Islet precursor cell (in vitro differentiated cells): ENCODE measurements around the gene TMEM247.
A peak's percentile ranks its signal among the peaks of the same experiment; 100 is the strongest.

ENCODE experiments used
- DNase-seq: peaks from one replicate; pipeline ENCODE4 v3.0.0-alpha.2; 2018

TMEM247 gene

DNA sequence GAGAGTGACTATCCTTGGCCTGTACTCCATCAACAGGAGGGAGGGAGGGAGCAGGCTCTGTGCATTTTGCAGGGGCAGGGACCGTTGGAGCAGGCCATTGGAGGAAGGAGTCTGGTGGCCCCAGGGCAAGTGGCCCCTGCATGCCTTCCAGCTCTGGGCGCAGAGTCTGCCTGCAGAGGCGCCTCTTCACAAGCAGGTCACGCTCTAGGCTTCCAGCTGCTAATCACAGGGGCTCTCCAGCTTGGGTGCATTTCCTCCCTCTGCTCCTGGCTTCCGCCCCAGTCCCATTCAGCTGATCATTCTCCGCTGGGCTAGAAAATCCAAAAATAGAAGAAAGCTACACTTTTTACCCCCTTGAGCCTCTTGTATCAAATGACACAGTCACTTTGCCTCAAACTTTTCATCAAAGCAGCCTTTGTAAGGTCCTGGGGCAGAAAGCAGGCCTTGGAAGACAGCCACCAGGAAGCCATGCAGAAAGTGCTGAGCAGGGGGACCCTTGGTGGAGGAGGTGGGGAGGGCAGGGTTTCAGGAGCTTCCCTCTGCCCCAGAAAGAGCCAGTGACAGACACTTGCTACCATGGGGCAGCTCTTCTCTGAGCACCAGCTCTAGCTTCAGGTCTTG is 11.3 kb downstream of the TMEM247 start:
- DNase-seq: peak; percentile 63

GRCh38 chr2:46492301-46492700 is 12.9 kb downstream of the TMEM247 start:
- peak; percentile 26 for DNase-seq

DNA sequence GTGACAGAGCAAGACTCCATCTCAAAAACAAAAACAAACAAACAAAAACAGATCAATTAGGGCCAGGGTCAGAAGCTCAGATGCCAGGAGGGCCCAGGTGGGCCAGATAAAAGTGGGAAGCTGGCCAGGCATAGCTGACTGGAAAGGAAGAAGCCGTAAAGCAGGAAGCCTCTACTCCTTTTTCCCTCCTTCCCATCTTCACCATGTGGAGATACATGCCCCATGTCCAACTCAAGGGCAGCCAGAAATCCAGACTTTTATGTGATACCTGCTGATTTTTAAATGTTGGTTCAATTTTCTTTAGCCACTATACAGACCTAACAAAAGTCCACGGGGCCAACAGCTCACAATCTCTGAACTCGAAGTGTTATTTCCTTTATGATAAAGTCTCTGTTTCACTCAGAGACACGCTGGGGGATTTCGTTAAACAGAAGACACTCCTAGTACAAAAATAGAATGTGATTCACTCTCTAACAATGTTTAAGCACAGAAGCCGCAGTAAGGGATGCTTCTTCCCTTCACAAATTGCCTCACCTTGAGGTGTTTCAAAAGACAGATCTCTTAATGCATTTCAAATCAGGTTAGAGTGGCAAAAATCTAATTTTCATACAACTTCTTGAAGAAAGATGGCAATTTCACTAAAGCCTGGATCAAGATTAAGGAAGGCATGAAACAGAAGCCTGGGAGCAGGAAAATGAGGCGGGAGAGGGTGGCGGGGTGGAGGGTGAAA is 14.0 kb downstream of the TMEM247 start:
- DNase-seq: peak; percentile 41

GRCh38 chr2:46493971-46494250 is 14.5 kb downstream of the TMEM247 start:
- DNase-seq: peak; percentile 57

GRCh38 chr2:46494596-46494995 is 15.2 kb downstream of the TMEM247 start:
- DNase-seq: no peak

GRCh38 chr2:46495231-46496030 is 16.1 kb downstream of the TMEM247 start:
- no peak for DNase-seq

DNA sequence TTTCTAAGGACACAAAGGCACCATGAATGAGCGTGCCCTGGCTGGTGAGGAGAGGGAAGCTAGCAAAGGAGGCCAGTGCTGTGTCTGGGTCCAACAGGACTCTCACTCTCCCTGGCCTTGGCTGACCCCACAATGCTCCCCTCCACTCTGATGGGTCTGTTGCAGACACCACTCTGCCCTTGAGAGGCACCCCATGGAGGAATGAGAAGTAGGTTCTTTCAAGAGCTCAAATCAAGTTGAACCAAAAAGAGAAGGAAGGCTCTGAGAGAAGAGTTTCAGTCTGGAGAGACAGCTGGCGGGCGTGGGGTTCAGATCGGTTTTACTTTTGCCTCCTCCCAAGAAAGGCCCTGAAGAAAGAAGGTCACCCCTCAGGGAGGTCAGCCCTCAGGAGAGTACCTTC is 18.4 kb downstream of the TMEM247 start:
- DNase-seq: no peak

DNA sequence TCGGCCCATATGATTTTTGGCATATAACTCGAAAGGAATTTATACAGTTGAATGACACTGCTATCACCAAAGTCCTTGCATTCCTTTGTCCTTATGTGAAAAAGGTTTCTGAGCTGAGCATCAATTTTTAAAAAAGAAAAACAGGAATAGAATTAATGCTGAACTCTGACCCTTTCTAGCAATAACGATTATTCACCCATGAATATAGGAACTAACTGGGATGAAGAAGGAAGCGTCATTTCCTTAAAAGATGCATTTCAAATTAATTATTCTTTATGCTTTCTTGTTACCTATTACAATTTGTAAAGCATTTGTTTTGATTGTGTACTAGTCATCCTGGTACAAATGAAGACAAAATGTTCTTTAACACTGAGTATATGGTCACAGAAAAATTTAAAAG is 19.3 kb downstream of the TMEM247 start:
- DNase-seq: no peak

DNA sequence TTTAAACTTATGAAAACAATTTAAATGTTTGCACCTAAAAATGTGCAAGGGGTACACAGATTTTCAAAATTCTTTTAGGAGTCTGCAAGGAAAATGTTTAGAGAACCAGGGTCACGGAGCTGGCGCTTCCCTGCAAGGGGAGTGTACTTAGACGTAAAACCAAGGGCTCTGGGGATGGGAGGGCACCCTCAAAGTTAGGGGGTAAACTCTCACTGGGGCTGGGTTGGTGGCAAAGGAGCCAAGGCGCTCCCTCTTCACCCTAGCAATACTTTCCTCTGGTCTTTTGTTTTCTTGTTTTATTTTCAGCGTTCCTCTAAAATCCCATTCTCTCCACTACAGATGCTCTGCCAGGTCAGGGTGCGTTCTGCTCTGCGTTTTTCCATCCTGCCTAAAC is 20.0 kb downstream of the TMEM247 start:
- DNase-seq: no peak

GRCh38 chr2:46500801-46501200 is 21.4 kb downstream of the TMEM247 start:
- DNase-seq: no peak

GRCh38 chr2:46502291-46502885 is 23.0 kb downstream of the TMEM247 start:
- DNase-seq: peak; percentile 21

- DNase-seq: no peak
Measured at GRCh38 chr2:46503686-46504085, 24.3 kb downstream of the TMEM247 start.

- no peak for DNase-seq
Measured at GRCh38 chr2:46504221-46504620, 24.9 kb downstream of the TMEM247 start.

DNA sequence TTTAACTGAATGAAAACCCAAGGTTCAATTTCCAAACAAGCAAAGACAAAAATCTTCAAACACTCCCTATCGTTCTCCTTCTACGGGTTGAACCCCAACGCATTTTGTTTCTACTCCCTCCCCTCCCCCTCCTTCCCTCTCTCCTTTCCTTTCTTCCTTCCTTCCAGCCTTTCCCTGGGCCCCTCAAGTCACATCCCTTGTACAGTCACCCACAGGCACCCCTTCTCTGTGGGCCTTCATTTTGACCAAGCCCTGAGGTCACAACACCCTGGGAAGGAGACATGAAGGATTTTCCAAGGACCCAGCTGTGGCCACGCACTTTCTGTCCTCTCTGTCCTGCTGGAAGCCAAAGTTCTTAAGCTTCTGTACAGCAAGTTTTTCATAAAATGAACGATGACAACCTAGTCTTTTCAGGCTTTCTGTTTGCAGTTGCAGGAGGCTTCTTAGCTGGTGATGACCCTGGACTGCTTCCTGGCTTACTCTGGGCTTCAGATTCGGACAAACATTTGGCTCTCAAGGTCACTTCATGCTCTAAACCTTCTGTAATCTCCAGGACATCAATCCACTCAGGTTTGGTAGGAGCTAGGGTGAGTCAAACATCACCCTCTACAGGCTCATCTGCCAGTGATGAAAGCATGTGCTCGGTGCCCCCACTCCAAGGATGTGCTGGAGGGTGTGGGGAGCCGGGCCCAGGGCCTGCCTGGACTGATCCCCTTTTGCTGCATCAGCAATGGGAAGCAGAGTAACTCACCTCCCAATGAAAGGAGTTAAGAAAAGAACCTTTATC is 25.5 kb downstream of the TMEM247 start:
- peak; percentile 29 for DNase-seq

GRCh38 chr2:46505472-46505783 is 26.1 kb downstream of the TMEM247 start:
- no peak for DNase-seq

DNA sequence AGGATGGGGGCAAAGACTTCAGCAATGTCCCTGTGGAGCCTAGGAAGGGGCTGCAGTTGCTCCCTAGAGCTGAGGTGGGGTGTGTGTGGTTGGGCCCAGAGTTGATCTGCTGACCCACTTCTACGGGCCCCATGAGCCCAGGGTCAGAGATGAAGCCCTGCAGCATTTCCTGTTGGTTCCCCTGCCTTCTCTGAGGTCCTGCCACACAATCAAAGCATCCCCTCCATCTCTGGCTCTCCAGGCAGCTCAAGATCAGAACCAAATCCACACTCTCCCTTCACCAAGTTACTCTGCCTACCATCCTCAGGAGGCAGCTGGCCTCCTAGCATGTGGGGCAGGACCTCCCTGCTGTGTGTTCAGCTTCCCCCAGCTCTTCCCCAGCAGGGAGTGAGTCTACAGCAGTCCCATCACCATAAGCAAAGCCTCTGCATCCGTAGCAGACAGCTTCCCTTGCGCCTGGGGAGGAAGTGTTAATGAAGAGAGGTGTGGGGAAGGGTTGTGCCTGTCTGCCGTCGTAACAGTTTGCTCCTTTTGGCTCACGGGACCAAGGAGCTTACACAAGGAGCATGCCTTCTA is 26.9 kb downstream of the TMEM247 start:
- peak; percentile 29 for DNase-seq

GRCh38 chr2:46508312-46508711 is 28.9 kb downstream of the TMEM247 start:
- DNase-seq: peak; percentile 29

- DNase-seq: no peak
Measured at GRCh38 chr2:46508759-46509158, 29.4 kb downstream of the TMEM247 start.

DNA sequence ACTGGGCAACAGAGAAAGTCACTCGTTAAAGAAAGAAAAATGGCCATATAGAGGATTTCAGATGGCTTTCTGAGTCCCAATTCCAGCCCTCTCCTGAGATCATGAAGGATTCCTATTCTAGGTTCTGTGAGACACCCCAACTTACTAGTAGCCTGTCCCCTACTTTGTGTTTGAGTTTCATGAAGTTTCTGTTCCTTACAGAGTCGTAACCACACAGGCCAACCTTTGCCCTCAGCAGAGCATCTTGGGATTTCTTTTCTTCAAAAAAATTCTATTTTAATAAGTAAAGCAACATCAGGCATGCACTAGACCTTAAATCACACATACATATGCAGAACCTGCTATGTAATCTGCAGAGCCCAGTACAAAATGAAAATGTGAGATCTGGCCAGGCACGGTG is 30.4 kb downstream of the TMEM247 start:
- DNase-seq: no peak

GRCh38 chr2:46510598-46511177 is 31.3 kb downstream of the TMEM247 start:
- DNase-seq: peak; percentile 42

DNA sequence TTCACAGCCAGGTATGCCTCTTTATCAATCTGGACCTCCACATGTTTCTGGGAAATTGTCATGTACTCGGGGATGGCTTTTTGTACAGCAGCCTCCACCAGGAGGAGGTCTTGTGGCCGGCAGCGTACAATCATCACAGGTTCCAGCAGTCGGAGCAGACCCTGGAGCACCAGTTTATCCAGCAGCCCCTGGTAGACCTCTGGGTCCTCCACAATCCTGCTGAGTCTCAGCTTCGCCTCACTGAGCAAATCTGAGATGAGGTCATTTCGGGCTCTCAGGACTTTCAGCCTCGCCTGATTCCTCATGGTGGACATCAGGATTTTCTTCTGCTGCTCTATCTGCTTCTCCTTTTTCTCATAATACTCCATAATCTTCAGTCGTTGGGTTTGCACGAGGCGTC is 32.8 kb downstream of the TMEM247 start:
- DNase-seq: peak; percentile 23

- DNase-seq: no peak
Measured at GRCh38 chr2:46514738-46515137, 35.4 kb downstream of the TMEM247 start.
